Measurements from ENCODE around the gene CKAP4.

- TF ChIP-seq CBX5 (IDR thresholded peaks at IDR 0.05; ENCODE audit: low read depth) (no peak), EZH2 (IDR thresholded peaks at IDR 0.05; ENCODE audit: borderline replicate concordance, control insufficient read depth, low read depth, low read length) (no peak), MTA3 (IDR thresholded peaks at IDR 0.05; ENCODE audit: borderline replicate concordance, low read length) (no peak), POLR2A (IDR thresholded peaks at IDR 0.05; ENCODE audit: low read depth, low read length) (no peak), MTA2 (IDR thresholded peaks at IDR 0.05; ENCODE audit: low read depth) (no peak), CTCF (IDR thresholded peaks at IDR 0.05 in 2 of 3, conservative IDR thresholded peaks at IDR 0.05 in 1 of 3; ENCODE audit: control insufficient read depth in 2 of 3, extremely low read depth in 1 of 3, insufficient read depth in 1 of 3, low read depth in 3 of 3, low read length in 3 of 3) (no peak), NRF1 (conservative IDR thresholded peaks at IDR 0.05; ENCODE audit: low read depth, low read length) (0 out of 2 replicates have a peak, but pooled peaks have one; percentile 7), JUND (IDR thresholded peaks at IDR 0.05; ENCODE audit: low read depth, low read length) (no peak), EP300 (IDR thresholded peaks at IDR 0.05; ENCODE audit: borderline replicate concordance in 1 of 2, control insufficient read depth in 1 of 2, low read depth in 2 of 2, low read length in 2 of 2) (no peak), KDM1A (IDR thresholded peaks at IDR 0.05; ENCODE audit: borderline replicate concordance) (no peak), FOXK2 (IDR thresholded peaks at IDR 0.05) (no peak)
These were observed 738 bp downstream of the CKAP4 start for GRCh38 chr12:106246891-106247673.
